ENCODE results near the gene FILIP1L.

DNA sequence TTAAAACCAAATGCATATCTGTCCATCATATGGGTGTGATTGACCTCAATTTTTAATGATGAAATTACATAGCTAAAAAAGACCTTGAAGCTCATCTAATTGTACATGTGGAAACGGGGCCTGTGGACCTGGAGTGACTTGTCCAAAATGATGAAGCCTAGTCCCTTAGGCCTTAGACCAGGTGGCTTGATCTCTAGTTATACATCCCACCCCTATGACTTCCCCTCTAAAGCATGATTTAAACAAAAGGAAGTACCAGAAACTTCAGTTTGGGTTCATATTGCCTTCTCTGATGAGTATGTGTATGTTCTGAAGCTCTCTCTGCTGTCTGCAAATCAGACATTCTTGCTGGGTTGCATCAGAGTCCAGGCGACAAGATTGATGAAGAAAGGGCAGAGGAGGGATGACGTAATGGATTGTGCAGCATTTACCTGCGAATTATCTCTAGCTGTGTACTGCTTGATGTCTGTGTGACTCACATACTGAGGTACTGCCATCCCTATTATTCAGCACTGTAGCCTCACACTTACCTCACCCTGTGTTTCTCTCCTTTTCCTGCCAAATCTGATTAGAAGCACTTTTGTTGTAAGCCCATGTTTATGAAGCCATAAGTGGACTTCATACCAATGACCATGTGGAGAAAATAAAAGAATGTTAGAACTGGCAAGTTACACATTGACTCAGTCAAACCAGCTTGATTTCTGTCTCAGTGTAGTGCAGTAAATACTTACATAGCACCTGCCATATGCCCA, 111.5 kb downstream of the FILIP1L start:
- peak; percentile 50 for TF ChIP-seq POLR2AphosphoS5 (IDR thresholded peaks at IDR 0.05)
- TF ChIP-seq, protein P1, sequence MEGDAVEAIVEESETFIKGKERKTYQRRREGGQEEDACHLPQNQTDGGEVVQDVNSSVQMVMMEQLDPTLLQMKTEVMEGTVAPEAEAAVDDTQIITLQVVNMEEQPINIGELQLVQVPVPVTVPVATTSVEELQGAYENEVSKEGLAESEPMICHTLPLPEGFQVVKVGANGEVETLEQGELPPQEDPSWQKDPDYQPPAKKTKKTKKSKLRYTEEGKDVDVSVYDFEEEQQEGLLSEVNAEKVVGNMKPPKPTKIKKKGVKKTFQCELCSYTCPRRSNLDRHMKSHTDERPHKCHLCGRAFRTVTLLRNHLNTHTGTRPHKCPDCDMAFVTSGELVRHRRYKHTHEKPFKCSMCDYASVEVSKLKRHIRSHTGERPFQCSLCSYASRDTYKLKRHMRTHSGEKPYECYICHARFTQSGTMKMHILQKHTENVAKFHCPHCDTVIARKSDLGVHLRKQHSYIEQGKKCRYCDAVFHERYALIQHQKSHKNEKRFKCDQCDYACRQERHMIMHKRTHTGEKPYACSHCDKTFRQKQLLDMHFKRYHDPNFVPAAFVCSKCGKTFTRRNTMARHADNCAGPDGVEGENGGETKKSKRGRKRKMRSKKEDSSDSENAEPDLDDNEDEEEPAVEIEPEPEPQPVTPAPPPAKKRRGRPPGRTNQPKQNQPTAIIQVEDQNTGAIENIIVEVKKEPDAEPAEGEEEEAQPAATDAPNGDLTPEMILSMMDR (IDR thresholded peaks at IDR 0.05): no peak
- TF ChIP-seq POLR2A (IDR thresholded peaks at IDR 0.05): no peak
